AG04450 (cell line): ENCODE measurements around the gene GABRB2. TPM values are rescaled to one million over a fixed set of nuclear protein-coding genes. Genes with fewer than 3 reads are reported as not detected.

Source experiments
- CTCF ChIA-PET: fragments of 300-600, 350-600 bp; formaldehyde crosslinking; extraction: SDS; loops from one replicate; lab custom pipeline; 2022; ENCODE audit warnings: antibody characterized with exemption, inconsistent platforms; lab: Charles Lee
- POLR2A ChIA-PET: fragments of 350-600 bp; formaldehyde crosslinking; extraction: SDS; loops from one replicate; lab custom pipeline; 2021; ENCODE audit warnings: antibody characterized with exemption, inconsistent platforms; lab: Yijun Ruan, JAX
- DNase-seq: peaks from one replicate; pipeline ENCODE4 v3.0.0-alpha.2; 2011; ENCODE audit warnings: low read depth, low spot score
- H3K27ac ChIP-seq: one replicate; pipeline ENCODE4 v1.5.1; 2012; ENCODE audit warnings: low read depth, low read length, control low read depth
- H3K27me3 ChIP-seq: one replicate; pipeline ENCODE4 v1.6.0; 2012; ENCODE audit warnings: low read length; ENCODE audit not compliant: control insufficient read depth, insufficient read depth
- H3K4me3 ChIP-seq: 2 replicates; pipeline ENCODE4 v1.5.1; 2011; ENCODE audit warnings: mild to moderate bottlenecking, low read depth, low read length, control low read depth
- H3K9me3 ChIP-seq: 2 replicates; pipeline ENCODE4 v1.5.1; 2012; ENCODE audit warnings: low read length; ENCODE audit not compliant: control insufficient read depth, insufficient read depth
- polyA plus RNA-seq: library from polyadenylated mRNA; depleted of rRNA; stranded (reverse); fragments of >200 nt; gene quantifications from 2 replicates; pipeline ENCODE4 v1.2.3, GENCODE V29; 2011
- TF ChIP-seq, protein P1 (sequence below): IDR thresholded peaks from 2 replicates; pipeline ENCODE4 v1.5.1; 2011; ENCODE audit warnings: low read depth, low read length, control low read depth, inconsistent platforms

Gene GABRB2
- polyA plus RNA-seq, 1 experiment, result not detected

DNA sequence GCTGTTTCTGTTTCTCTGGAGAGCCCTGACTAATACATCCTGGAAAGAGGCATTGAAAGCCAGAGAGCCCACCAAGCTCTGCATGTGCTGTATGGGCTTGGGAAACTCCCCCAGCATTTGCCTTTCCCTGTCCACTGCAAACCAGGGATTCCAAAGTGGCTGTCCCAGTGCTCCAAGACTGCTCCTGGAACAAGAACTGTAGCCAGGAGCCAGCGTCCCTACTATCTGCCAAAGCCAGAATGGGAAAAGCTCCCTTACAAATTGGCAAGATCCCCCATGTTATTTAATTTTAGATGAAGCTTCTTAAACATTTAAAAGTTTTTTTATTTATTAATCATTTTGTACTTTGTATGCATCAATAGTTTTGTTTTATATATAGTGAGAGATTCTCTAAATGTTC is 263.2 kb downstream of the GABRB2 start:
- TF ChIP-seq, protein P1, sequence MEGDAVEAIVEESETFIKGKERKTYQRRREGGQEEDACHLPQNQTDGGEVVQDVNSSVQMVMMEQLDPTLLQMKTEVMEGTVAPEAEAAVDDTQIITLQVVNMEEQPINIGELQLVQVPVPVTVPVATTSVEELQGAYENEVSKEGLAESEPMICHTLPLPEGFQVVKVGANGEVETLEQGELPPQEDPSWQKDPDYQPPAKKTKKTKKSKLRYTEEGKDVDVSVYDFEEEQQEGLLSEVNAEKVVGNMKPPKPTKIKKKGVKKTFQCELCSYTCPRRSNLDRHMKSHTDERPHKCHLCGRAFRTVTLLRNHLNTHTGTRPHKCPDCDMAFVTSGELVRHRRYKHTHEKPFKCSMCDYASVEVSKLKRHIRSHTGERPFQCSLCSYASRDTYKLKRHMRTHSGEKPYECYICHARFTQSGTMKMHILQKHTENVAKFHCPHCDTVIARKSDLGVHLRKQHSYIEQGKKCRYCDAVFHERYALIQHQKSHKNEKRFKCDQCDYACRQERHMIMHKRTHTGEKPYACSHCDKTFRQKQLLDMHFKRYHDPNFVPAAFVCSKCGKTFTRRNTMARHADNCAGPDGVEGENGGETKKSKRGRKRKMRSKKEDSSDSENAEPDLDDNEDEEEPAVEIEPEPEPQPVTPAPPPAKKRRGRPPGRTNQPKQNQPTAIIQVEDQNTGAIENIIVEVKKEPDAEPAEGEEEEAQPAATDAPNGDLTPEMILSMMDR, result no peak
- POLR2A ChIA-PET, result no interaction called here
- no peaks in the 10 kb centered on the region for H3K27me3 ChIP-seq
- DNase-seq, result no peak
- CTCF ChIA-PET, result no interaction called here
- peaks cover 7% of the 10 kb centered on the region for H3K9me3 ChIP-seq
- H3K27ac ChIP-seq, result no peak overlapping the region
- H3K4me3 ChIP-seq, result no peak overlapping the region

DNA sequence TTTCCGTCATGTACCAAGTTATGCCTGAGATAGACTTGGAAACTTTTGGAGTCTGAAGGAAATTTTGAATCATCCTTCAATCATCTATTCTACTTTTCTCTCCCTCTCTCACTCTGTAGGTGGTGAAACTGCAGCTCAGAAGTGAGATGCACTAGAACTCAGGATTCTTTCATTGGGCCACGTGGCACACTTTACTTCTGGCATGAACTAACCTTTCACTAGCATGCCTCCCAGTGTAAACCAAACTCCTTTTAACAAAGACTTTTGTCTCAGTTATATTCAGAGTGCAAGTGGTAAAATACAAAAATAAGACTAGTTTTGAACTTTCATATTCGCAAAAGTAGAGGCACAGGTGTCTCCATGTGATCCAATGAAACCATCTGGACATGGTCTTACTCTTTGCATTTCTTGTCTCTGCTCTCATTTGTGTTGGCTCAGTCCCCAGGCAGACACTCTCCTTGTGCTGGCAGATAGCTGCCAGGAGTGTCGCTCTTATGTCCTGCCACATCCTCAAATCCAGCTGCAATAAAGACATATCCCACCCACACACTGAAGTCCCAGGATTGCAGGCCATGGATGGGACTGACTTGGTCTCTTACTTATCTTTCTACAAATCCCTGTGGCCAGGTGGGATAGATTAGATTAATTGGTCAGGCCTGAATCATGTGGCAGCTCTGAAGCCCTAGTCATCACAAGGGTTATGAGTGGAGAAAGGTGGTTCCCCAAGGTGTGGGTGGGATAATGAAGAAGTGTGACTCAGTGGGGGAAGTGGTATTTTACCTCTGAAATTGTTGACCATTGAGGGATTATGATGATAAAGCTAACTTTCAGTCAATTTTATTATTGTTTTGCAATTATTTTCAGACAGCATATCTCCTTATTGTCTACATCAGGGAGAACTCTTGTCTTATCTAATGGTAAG is 267.5 kb downstream of the GABRB2 start:
- no peak for DNase-seq

DNA sequence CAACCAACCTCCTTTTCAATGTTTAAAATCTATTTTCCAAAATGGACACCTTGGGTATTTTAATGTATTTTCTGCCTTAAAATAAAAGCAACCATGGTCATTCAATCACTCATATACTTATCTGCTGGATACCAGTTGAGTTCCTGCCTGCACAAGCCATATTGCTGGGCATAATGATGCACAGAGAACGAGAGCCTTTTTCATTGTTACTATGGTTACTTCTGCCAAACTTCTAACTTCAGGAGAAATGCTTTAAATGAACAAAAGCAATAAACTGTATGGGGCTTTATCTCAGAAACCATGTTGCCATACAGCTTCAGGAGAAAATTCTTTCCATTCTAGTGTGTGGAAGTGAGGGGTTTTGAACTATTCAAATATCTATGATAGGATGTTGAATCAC is 269.5 kb downstream of the GABRB2 start:
- CTCF ChIA-PET, result no interaction called here
- POLR2A ChIA-PET, result no interaction called here
- Histone ChIP-seq H3K27ac (no peak overlapping the region), H3K4me3 (no peak overlapping the region), H3K9me3 (peaks cover 9% of the 10 kb centered on the region), H3K27me3 (no peaks in the 10 kb centered on the region)
- TF ChIP-seq, protein P1, result no peak
- DNase-seq, result no peak

More for the DNA sequence above, 267.5 kb downstream of the GABRB2 start:
- TF ChIP-seq, protein P1, result no peak
- Histone ChIP-seq H3K27ac (no peak overlapping the region), H3K9me3 (peaks cover 7% of the 10 kb centered on the region), H3K27me3 (no peaks in the 10 kb centered on the region), H3K4me3 (no peak overlapping the region)
- ChIA-PET POLR2A (no interaction called here), CTCF (no interaction called here)

DNA sequence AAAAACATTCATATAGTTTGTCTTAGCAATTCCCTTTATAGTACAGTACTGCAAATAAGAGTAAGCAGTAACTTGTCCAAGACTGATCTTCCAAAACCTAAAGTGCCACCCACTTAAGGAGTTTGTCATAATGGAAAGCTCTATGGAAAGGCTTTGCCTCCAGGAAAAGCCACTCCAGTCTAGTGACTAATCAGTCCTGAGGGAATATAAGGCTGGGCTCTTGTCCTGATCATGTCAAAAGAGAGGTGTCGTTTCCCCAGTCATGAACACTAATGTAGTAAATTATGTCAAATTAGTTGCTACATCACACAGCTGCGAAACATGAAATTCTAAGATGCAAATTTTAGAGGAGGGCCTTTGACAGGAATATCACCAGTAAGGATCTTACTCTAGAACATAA is 271.6 kb downstream of the GABRB2 start:
- no peak for DNase-seq
- Histone ChIP-seq H3K27ac (no peak overlapping the region), H3K9me3 (peaks cover 10% of the 10 kb centered on the region; the same call in 1 of the 2 replicates), H3K27me3 (no peaks in the 10 kb centered on the region), H3K4me3 (no peak overlapping the region)
- TF ChIP-seq, protein P1, result no peak
- POLR2A ChIA-PET, result no interaction called here
- CTCF ChIA-PET, result no interaction called here

DNA sequence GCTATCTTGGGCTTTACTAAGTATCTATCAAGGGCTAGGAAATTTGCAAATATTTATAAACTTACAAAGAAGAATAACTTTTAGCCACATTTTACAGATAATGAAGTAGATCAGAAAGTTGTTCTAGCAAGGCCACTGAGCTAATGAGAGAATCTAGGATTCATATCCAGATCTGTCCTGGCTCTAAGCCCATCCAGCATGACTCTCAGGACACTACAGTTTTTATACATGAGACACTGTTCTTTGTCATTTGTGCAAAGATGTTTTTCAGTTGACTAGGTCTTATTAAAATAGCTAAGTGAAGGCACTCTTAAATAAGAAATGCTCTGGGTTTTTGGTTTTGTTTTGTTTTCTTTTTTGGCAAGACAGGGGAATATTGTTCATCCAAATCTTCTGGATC is 273.1 kb downstream of the GABRB2 start:
- peaks cover 7% of the 10 kb centered on the region; the same call in 1 of the 2 replicates for H3K9me3 ChIP-seq
- no peak for DNase-seq
- no peak overlapping the region for H3K4me3 ChIP-seq
- POLR2A ChIA-PET, result no interaction called here
- TF ChIP-seq, protein P1, result no peak
- H3K27me3 ChIP-seq, result no peaks in the 10 kb centered on the region
- H3K27ac ChIP-seq, result no peak overlapping the region
- CTCF ChIA-PET, result no interaction called here
